ENCODE data around the gene NEAT1. TPM values are rescaled to one million over a fixed set of nuclear protein-coding genes. Genes with fewer than 3 reads are reported as not detected.

The NEAT1 gene
- total RNA-seq, 2 donors from 2014 or later = 376 to 539 TPM

- TF ChIP-seq POLR2A (IDR thresholded peaks at IDR 0.05) = peak; percentile 10 to 24 (median 15)
- TF ChIP-seq CTCF (IDR thresholded peaks at IDR 0.05) = peak in 4 of 7 experiments; percentile 31 to 45 (median 39)
- Histone ChIP-seq H3K4me3 (no peak overlapping the region), H3K27me3 (no peaks in the 10 kb centered on the region), H3K36me3 (replicated peaks in 1 of 2; ENCODE audit: insufficient read depth in 1 of 2, low read depth in 2 of 2) (peaks cover 5 to 24% of the 10 kb centered on the region in 2 donors), H3K9me3 (no peaks in the 10 kb centered on the region), H3K4me1 (peaks cover 77% of the 10 kb centered on the region), H3K27ac (peak overlapping the region in 1 of 4 donors; percentile 100)
- intact Hi-C loops (cut with DNase I) = no loop called here
- WGBS, 2 donors = 91 to 92% methylated on average over 1 of the region's 1 CpG
- no peak for DNase-seq
- ATAC-seq = no peak
These were observed 10.3 kb downstream of the NEAT1 start for GRCh38 chr11:65432686-65433582.

DNA sequence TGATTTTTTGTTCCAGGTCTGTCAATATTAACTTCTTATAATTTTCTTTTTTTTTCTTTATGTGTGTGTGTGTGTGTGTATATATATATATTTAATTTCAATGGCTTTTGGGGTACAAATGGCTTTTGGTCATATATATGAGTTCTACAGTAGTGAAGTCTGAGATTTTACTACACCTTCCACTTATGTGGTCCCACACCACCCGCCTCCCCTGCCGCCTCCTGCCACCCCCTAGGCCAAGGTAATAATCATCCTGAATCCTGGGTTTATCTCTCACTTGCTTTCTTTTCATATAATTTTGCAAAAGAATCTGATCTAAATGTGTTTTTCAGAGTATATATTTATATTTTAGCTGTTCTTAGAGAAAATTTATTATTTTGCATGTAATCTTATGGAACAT is 11.1 kb downstream of the NEAT1 start:
- ATAC-seq (no peak), DNase-seq (no peak)
- peak overlapping the region in 1 of 4 donors; percentile 100 for H3K27ac ChIP-seq
- peaks cover 72% of the 10 kb centered on the region for H3K4me1 ChIP-seq
- H3K27me3 ChIP-seq = no peaks in the 10 kb centered on the region
- no peak for TF ChIP-seq POLR2A (IDR thresholded peaks at IDR 0.05)
- TF ChIP-seq CTCF (IDR thresholded peaks at IDR 0.05) = no peak
- no peak overlapping the region for H3K4me3 ChIP-seq
- H3K9me3 ChIP-seq = no peaks in the 10 kb centered on the region
- peaks cover 5 to 24% of the 10 kb centered on the region in 2 donors for H3K36me3 ChIP-seq (replicated peaks in 1 of 2; ENCODE audit: insufficient read depth in 1 of 2, low read depth in 2 of 2)
- intact Hi-C loops (cut with DNase I) = no loop called here
- 95 to 98% methylated on average over 2 of the region's 2 CpGs for WGBS, 2 donors

- Histone ChIP-seq H3K9me3 (no peaks in the 10 kb centered on the region), H3K27ac (peak overlapping the region in 2 of 4 donors; percentile 45 to 100), H3K4me3 (no peak overlapping the region), H3K4me1 (peaks cover 73% of the 10 kb centered on the region), H3K36me3 (replicated peaks in 1 of 2; ENCODE audit: insufficient read depth in 1 of 2, low read depth in 2 of 2) (peaks cover 5 to 24% of the 10 kb centered on the region in 2 donors), H3K27me3 (no peaks in the 10 kb centered on the region)
- TF ChIP-seq CTCF (IDR thresholded peaks at IDR 0.05) (no peak), POLR2A (IDR thresholded peaks at IDR 0.05) (peak in 1 of 3 donors; percentile 23)
- intact Hi-C loops (cut with DNase I) = no loop called here
- WGBS, 2 donors = 39 to 54% methylated on average over 6 of the region's 6 CpGs
- ATAC-seq (no peak), DNase-seq (no peak)
These were observed 11.6 kb downstream of the NEAT1 start for GRCh38 chr11:65434057-65434666.

GRCh38 chr11:65434667-65435410 is 12.2 kb downstream of the NEAT1 start:
- DNase-seq (no peak), ATAC-seq (no peak)
- TF ChIP-seq POLR2A (IDR thresholded peaks at IDR 0.05) = no peak
- no peak for TF ChIP-seq CTCF (IDR thresholded peaks at IDR 0.05)
- H3K27me3 ChIP-seq = no peaks in the 10 kb centered on the region
- no peak overlapping the region for H3K4me3 ChIP-seq
- peaks cover 5 to 24% of the 10 kb centered on the region in 2 donors for H3K36me3 ChIP-seq (replicated peaks in 1 of 2; ENCODE audit: insufficient read depth in 1 of 2, low read depth in 2 of 2)
- peak overlapping the region in 1 of 4 donors; percentile 100 for H3K27ac ChIP-seq
- H3K9me3 ChIP-seq = no peaks in the 10 kb centered on the region
- peaks cover 73% of the 10 kb centered on the region for H3K4me1 ChIP-seq
- intact Hi-C loops (cut with DNase I) = no loop called here
- 85 to 87% methylated on average over 5 of the region's 5 CpGs for WGBS, 2 donors

Measured in body of pancreas (tissue), 4 donors.